OCI-LY1 (cell line): Measurements from ENCODE around the gene FHL2.

ENCODE experiments used
- CTCF ChIP-seq: fragments of 200-600 bp; sonication (generic), shearing (Covaris generic); IDR thresholded peaks from 2 replicates; pipeline ENCODE4 v1.5.1; 2017; ENCODE audit warnings: mild to moderate bottlenecking, antibody characterized with exemption, low read length, moderate library complexity, mixed read lengths
- EZH2 ChIP-seq: fragments of 200-600 bp; sonication (generic), shearing (Covaris generic); IDR thresholded peaks from 2 replicates; pipeline ENCODE4 v1.8.0; 2017; ENCODE audit warnings: borderline replicate concordance, mixed run types, mild to moderate bottlenecking, antibody characterized with exemption, low read length, moderate library complexity, mixed read lengths

DNA sequence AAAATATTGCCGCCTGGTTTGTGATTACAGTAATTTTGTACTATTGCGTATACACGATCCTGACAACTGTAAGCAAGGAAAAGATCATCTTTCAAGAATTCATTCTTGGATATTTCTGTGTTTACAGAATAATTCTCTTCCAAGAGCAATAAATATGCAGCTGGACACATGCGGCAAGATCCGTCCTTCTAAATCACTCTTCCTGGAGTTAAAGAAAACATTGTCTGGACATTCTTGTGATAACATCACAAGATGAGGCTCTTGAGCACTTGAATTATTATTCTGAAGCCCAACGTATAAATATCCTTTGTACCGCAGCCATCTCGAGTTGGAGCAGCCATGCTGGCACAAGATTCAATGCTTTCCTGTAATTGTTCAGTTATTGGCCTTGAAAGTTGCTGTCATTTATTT is 9.9 kb downstream of the FHL2 start:
- TF ChIP-seq CTCF (no peak), EZH2 (no peak)
